Putamen (tissue), 1 donor: Measurements from ENCODE around the gene POTEB2.
"Not testable (repeated sequence)": the region's sequence is repeated elsewhere in the genome, so short reads cannot be mapped to it uniquely, and the experiment has no call there.

ENCODE experiments used
- DNase-seq: peaks from one replicate; pipeline ENCODE4 v3.0.0-alpha.2; 2016; ENCODE audit warnings: low spot score

POTEB2 gene

DNA sequence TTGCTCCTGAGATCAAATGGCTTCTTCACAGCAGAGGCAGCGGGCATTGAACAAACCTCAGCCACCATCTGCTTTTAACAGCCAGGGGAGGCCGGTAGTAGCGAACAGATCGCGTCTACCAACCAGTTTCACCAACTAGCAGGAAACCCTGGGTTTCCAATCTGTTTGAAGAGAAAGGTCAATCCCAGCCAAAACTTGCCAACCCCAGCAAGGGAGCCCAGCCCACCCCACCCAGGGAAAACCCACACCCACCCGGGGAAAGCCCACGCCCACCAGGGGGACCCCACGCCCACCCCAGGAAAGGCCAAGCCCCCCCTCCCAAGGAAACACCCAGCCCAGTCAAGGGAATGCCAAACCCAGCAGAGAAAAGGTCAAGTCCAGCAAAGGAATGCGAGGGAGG lies at the start of gene POTEB2:
TSS of gene POTEB2 (minus strand) at position 101 of the 400 bp plus-strand sequence. CDS start at position 68, 33 bp downstream.
- not testable (repeated sequence) for DNase-seq

DNA sequence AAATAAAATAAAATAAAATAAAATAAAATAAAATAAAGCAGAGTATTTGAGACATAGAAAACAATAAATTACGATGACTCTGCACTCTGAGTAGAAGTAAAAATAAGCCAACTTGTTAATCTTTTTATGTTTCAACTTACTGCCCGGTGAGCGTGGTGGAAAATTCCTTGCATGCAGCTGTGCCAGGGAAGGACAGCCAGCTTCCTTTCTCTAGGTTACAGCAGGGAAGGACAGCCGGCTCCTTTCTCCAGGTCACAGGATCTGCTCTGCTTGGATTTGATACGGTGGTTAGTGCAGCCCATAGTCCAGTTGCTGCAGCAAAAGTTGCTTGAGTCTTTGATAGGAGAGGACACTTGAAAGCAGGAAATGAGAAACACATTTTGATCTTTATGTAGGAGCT lies 13.8 kb upstream of the POTEB2 start:
- DNase-seq = not testable (repeated sequence)

DNA sequence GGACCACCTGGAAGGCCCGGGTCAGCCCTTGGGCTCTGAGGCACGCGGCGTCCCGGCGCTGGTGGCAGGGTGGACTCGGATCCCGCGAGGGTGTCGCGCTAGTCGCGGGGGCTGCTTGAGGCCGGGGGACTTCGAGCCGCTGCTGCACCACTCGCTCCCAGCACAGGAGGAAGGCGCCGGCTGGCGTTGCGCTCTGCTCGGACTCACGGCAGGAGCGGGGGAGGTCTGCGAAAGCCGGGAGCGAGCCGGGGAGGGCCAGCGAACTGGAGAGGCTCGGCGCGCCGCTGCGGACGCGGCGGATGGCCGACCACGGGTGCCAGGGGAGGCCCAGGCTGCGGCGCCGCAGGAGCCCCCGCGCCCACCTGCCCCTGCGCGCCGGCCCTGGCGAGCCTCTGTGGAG lies 12.3 kb upstream of the POTEB2 start:
- not testable (repeated sequence) for DNase-seq

DNA sequence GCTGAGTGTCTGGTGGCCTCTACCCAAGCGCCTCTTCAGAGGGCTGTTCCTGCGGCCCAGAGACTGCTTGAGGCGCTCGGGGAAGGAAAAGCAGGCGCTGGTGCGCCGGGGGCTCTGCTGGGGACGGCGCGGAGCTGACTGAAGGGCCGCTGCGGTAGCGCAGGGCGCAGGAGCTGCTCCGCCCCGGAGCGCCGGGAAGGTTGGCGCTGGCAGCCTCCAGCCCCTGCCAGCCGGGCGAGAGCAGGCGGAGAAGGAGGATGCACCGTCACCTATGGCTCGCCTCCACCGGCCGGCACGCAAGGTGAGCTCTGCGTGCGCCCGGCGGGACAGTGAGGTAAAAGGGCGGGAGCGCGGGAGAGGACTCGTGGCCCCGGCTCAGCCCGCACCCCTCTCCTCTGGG lies 11.7 kb upstream of the POTEB2 start:
- DNase-seq = not testable (repeated sequence)
